GM23338 (cell line): ENCODE results near the gene SNX30.

Experiments
- CTCF ChIP-seq, 2 experiments: fragments of 200-600 bp in 1 of 2; sonication (generic) in 1 of 2; conservative IDR thresholded peaks; 2 replicates each; pipeline versions ENCODE4 v1.5.1 to v1.6.1; 2016 to 2017; ENCODE audit warnings: antibody characterized with exemption in 2 of 2, low read depth in 2 of 2, mild to moderate bottlenecking in 2 of 2, moderate library complexity in 1 of 2
- EZH2 ChIP-seq: fragments of 200-600 bp; sonication (generic); IDR thresholded peaks from one replicate; pipeline ENCODE4 v1.8.0; 2017; ENCODE audit warnings: antibody characterized with exemption, mild to moderate bottlenecking, low read depth; ENCODE audit not compliant: unreplicated experiment
- JUNB ChIP-seq: IDR thresholded peaks from one replicate; pipeline ENCODE4 v1.6.1; 2016; ENCODE audit warnings: antibody characterized with exemption; ENCODE audit not compliant: unreplicated experiment
- POLR2AphosphoS5 ChIP-seq: IDR thresholded peaks from 2 replicates; pipeline ENCODE4 v1.6.1; 2016; ENCODE audit warnings: antibody characterized with exemption, low read depth
- ZNF331 ChIP-seq: fragments of 250-450 bp; sonication (Bioruptor Pico); IDR thresholded peaks from 2 replicates; pipeline ENCODE4 v1.5.0; 2020; ENCODE audit warnings: low read depth, mild to moderate bottlenecking, moderate library complexity

GRCh38 chr9:112891521-112891920 lies 141.0 kb downstream of the SNX30 start:
- TF ChIP-seq CTCF (conservative IDR thresholded peaks at IDR 0.05; ENCODE audit: low read depth in 2 of 2) (no peak), EZH2 (no peak), POLR2AphosphoS5 (no peak), ZNF331 (CRISPR knock-in tag) (no peak), JUNB (no peak)
